ENCODE results near the gene CD226.

CD226 gene

GRCh38 chr18:69935319-69936190 lies 12.1 kb downstream of the CD226 start:
- TF ChIP-seq PPARA (CRISPR knock-in tag; IDR thresholded peaks at IDR 0.05; ENCODE audit: borderline replicate concordance) (no peak), CSRNP3 (CRISPR knock-in tag; IDR thresholded peaks at IDR 0.05) (no peak), ARNTL (CRISPR knock-in tag; IDR thresholded peaks at IDR 0.05; ENCODE audit: borderline replicate concordance, low read depth) (no peak), RARB (CRISPR knock-in tag; IDR thresholded peaks at IDR 0.05) (no peak), ISL1 (CRISPR knock-in tag; IDR thresholded peaks at IDR 0.05) (no peak), ZC3H10 (CRISPR knock-in tag; IDR thresholded peaks at IDR 0.05) (no peak), ESRRG (CRISPR knock-in tag; IDR thresholded peaks at IDR 0.05) (no peak), TSHZ2 (CRISPR knock-in tag; IDR thresholded peaks at IDR 0.05) (no peak), GLIS3 (CRISPR knock-in tag; IDR thresholded peaks at IDR 0.05) (no peak), ZFP3 (CRISPR knock-in tag; IDR thresholded peaks at IDR 0.05) (no peak), SNAI2 (CRISPR knock-in tag; IDR thresholded peaks at IDR 0.05) (no peak), CSDC2 (CRISPR knock-in tag; IDR thresholded peaks at IDR 0.05) (no peak), TOX (CRISPR knock-in tag; IDR thresholded peaks at IDR 0.05; ENCODE audit: borderline replicate concordance) (no peak), PATZ1 (CRISPR knock-in tag; IDR thresholded peaks at IDR 0.05; ENCODE audit: borderline replicate concordance) (no peak), OSR1 (CRISPR knock-in tag; IDR thresholded peaks at IDR 0.05) (no peak), CREB5 (CRISPR knock-in tag; IDR thresholded peaks at IDR 0.05; ENCODE audit: low read depth) (no peak), POU6F1 (CRISPR knock-in tag; IDR thresholded peaks at IDR 0.05; ENCODE audit: borderline replicate concordance, low read depth) (no peak)
- no peak for ATAC-seq

- no peak for ATAC-seq
- TF ChIP-seq CSDC2 (CRISPR knock-in tag; IDR thresholded peaks at IDR 0.05) (no peak), ZNF70 (CRISPR knock-in tag; IDR thresholded peaks at IDR 0.05) (no peak), ZFP3 (CRISPR knock-in tag; IDR thresholded peaks at IDR 0.05) (no peak), BACH2 (CRISPR knock-in tag; IDR thresholded peaks at IDR 0.05; ENCODE audit: borderline replicate concordance) (no peak), OSR1 (CRISPR knock-in tag; IDR thresholded peaks at IDR 0.05) (no peak), ZNF565 (CRISPR knock-in tag; conservative IDR thresholded peaks at IDR 0.05; ENCODE audit: low read depth) (no peak)
Observed at GRCh38 chr18:69934601-69935265, 12.9 kb downstream of the CD226 start.
